ENCODE data around the gene HPS3.
"Not testable (repeated sequence)": the region's sequence is repeated elsewhere in the genome, so short reads cannot be mapped to it uniquely, and the experiment has no call there.

The HPS3 gene

DNA sequence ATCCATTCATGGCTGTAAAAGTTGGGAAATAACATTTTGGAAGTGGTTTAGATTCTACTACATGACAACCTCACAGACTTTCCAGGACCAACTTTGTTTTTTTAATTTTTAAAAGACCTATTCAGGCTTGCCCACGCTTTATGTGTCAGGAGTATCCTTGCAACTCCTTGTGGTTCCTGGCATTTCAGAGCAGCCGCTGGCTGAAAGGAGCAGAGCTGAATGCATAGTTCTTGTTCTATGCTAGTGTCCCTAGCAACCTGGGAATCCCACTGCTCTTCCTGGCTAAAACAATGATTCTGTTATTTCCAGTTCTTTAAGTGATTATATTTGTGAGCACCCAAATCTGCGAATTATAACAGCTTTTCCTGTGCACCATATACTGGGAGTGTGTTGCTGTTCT, 57.3 kb downstream of the HPS3 start:
- DNase-seq (ENCODE audit: low read depth in 2 of 2) = no peak

DNA sequence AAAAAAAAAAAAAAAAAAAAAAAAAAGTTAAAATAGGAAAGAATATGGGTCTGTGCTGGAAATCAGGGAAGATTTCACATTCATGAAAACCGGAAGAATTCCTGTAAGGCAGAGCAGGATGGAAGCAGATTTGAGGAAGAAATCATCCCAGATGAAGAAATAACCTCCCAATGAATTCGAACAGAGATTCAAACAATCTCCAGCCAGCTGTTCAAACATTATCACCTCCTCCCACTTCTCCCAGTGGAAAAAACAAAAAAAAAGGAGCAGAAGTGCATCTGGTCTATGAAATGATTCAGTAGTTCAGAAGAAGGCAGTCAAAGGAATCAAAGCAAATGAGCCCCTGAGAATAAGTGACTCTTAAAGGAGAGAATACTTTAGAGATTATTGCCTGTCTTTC, 59.1 kb downstream of the HPS3 start:
- no peak for DNase-seq (ENCODE audit: low read depth in 2 of 2)

DNA sequence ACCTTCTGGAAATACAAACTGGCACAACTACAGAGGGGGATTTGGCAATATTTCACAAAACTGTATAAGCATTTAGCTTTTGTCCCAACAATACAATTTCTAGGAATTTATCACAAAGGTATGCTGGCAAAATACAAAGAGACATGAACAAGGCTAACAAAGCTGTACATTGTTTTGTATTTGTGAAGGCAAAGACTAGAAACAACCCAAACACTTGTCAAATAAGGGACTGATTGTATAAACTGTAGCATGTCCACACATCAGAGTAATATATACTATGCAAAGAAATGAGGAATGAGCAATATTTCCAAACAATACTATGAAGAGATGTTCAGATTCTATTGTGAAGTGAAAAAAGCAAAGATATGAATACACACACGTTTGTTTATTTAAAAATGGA, 65.8 kb downstream of the HPS3 start:
- DNase-seq (ENCODE audit: low read depth in 2 of 2) = no peak

DNA sequence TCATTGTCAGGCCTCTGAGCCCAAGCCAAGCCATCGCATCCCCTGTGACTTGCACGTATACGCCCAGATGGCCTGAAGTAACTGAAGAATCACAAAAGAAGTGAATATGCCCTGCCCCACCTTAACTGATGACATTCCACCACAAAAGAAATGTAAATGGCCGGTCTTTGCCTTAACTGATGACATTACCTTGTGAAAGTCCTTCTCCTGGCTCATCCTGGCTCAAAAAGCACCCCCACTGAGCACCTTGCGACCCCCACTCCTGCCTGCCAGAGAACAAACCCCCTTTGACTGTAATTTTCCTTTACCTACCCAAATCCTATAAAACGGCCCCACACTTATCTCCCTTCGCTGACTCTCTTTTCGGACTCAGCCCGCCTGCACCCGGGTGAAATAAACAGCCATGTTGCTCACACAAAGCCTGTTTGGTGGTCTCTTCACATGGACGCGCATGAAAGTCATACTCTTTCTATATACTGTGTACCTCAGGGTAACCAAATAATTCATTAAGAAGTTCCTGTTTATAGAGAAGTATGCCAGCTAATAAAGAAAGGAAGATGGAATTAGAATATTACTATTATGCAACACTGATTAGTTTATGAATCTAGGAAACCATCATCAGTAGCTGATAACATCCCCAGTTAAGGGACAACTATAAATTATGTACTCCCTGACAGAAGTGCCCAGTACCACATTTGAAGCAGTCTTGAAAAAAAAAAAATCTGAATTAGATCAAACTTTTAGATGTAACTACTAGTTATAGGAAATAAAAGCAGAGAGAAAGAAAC, 67.6 kb downstream of the HPS3 start:
- DNase-seq (ENCODE audit: low read depth in 2 of 2) = not testable (repeated sequence)

DNA sequence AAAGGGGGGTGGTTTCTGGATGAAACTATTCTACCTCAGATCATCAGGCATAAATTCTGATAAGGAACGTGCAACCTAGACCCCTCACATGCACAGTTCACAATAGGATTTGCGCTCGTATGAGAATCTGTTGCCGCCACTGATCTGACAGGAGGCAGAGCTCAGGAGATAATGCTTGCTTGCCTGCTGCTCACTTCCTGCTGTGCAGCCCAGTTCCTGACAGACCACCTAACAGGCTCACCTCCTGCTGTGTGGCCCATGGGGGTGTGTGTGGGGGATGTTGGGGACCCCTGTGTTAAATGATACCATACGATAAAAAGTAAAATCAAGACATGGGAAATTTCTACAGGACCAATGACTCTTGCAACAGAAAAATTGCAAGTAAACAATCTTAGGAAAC, 68.2 kb downstream of the HPS3 start:
- no peak for DNase-seq (ENCODE audit: low read depth in 2 of 2)

DNA sequence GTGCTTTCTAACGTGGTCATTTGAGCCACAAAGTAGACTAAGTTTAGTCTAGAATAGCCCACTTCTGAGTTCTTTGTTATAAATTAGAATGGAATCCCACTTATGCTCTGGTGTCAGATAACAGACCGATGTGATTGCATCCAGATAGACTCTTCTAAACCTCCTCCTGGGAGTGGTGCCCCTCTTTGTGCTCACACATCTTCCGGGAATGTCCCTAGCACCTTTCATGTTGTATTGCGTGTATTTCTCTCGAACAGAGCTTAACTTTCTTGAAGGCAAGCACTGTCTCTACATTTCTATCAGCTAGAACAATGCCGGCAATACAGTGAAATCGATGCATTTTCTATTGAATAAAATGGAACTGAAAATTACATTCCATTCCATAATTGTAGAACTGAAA, 69.2 kb downstream of the HPS3 start:
- DNase-seq (ENCODE audit: low read depth in 2 of 2) = no peak

DNA sequence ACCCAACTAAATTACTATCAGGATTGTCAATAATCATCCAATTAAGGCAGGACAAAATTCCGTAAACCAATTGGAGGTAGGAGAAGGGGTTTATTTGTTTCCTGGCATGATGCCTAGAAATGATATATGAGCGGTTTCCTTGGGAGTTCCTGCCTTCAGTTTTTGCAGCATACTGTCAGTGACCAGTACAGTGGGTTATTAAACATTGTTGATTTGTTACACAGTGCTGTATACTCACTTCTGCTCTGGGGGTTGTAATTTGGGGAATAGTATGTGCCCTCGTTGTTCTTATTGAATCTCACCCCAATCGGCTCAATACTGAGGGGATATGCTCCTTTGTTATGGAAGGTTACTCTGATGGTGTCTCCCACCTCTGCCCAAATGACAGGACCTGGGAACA, 70.0 kb downstream of the HPS3 start:
- DNase-seq (ENCODE audit: low read depth in 2 of 2) = no peak

DNA sequence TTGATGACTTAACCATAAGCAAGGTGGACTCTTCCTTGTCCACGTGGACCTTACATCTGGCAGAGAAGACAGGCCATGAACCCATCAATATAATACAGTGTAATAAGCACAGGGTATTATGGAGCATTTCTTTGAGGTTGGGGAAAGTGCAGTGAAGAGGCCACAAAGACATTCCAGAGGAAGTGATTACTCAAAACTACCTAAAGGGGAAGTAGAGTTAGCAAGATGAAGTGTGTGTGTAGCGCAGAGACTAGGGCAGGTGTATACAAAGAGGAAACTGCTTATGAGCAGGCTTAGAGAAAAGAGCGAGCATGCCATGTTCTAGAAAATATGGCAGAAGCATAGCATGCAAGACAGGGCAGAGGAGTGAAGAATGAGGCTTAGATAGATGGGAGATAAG, 74.3 kb downstream of the HPS3 start:
- no peak for DNase-seq (ENCODE audit: low read depth in 2 of 2)

DNA sequence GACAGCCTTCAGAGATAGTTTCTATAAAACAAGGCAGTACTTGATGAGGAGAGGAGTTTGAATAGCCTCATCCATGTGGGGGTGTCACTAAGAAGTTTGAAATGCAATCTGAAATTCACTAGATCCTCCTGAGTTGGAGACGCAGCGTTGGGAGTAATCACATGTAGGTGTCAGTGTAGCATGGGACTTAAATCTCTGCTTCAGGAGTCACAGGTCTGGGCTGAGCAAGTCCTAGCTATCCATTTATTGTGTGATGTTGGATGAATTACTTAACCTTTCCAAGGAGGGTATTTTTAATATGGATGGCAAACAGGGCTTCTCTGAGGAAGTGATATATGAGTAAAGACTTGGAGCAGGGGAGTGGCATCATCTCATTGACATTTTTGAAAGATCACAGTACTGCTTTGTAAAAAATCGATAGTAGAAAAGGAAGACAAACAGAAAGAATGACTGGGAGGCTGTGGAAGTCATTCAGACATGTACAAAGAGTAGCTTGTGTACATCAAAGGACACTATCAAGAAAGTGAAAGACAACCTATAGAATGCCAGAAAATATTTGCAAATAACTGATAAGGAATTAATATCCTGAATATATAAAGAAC, 75.1 kb downstream of the HPS3 start:
- no peak for DNase-seq (ENCODE audit: low read depth in 2 of 2)

DNA sequence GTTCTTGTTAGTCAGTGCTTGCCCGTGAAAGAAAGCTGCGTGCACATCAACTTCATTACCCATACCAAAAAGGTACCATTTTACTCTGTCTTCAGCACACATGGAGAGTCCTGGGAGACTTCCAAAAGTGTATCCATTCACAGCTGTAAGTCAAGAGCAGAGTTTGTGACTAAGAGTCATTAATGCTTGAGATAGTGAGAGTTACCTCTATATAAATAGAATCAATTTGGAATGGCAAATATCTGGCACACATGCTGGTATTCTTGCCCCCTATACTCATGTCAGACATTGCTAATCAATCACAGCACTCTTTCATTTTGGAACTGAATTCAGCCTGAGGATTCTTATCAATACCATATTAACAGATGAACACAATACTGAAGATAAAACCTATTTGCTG, 78.0 kb downstream of the HPS3 start:
- DNase-seq (ENCODE audit: low read depth in 2 of 2) = no peak

DNA sequence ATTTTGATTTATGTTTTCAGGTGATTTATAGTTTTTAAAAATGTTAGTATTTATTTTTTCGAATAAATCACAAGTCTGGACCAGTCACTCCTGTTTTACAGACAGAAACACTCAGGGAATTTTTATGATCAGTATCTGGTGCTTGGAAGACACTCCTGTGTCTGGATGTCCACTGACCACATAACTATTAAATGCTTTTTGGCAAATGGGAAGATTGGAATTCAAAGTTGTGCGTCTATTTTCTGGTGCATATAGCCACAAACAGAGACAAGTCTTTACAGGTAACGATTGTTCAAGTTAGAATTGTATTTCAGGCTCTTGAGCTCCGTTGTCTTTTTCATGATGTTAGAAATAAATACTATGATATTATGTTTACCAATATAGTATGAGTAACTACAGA, 80.0 kb downstream of the HPS3 start:
- no peak for DNase-seq (ENCODE audit: low read depth in 2 of 2)

DNA sequence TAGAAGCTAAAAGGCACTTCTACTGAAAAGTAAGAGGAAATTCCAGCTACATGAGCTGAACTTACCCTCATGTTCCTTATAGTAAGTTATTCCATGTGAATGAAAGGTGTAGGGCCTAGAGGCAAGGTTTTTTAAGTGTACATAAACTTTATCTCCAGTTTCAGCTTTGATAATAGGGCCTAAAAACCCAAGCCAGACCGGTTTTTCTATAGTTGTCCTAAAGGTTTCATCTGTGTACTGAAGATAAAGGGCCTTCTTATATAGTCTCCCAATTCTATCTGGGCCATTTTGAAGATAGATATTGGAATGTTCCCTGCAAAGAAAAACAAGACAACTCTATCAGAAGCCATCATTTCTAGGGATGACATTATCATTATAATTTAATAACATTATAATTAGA, 82.9 kb downstream of the HPS3 start:
- no peak for DNase-seq (ENCODE audit: low read depth in 2 of 2)

DNA sequence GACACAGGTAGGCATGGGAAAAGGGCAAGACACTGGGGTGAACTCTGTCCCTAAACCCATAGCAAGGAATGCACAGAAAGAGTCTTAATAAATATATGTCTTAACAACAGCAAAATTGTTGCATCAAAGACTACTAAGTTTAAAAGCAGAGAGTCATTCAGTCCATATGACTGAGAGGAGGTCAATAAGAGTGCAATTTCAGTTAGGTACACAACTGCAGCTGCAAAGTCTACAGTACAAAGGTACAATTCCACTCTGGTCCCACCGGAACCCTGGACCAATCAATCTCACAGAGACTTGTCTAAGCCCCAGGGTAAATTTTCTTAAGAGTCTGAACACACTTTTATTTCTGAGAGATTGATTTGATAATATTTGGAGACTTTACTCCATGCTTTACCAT, 85.3 kb downstream of the HPS3 start:
- DNase-seq (ENCODE audit: low read depth in 2 of 2) = no peak

DNA sequence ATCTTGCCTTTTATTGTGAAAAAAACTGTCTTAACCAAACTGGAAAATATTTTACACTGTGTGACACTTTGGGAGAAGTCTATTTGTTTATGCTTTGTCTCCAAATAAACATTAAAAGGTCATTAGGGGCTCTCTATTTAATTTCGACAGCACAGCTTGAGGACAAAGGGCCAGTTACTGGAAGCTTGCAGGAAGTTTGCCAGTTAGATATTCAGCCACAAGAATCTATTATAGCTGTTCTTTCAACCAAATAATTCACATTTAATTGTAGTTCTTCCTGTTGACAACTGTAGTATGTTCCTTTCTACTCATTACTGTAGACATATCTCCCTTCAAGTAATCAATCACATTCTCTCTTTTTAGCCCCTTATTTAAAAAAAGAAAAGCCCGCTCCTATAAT, 86.1 kb downstream of the HPS3 start:
- no peak for DNase-seq (ENCODE audit: low read depth in 2 of 2)

DNA sequence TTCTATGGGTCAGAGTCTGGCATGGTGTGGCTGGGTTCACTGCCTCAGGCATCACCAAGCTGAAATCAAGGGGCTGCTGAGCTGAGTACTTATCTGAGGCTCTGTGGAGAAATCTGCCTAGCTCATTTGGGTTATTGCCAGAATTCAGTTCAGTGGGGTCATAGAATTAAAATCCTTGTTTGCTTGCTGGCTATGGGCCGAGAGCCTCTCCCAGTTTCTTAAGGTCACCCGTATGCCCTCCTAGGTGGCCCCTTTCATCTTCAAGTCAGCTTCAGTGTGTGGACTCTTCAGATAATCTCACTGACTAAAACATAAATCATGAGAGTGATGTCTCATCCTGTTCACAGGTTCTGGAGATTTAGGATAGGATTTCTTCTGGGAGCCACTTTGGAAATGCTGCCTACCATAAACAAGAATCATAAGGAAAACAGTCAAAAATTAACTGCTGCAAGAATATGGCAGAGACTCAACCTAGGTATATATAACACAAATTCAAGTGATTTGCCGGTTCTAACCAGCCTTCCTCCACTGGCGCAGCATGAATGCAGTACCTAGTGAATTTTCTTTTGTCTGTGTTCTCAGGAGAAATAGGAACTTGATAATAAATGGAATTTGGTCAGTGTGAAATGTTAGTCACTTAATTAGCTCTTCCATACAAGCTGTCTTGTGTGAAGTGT, 86.9 kb downstream of the HPS3 start:
- DNase-seq (ENCODE audit: low read depth in 2 of 2) = no peak

DNA sequence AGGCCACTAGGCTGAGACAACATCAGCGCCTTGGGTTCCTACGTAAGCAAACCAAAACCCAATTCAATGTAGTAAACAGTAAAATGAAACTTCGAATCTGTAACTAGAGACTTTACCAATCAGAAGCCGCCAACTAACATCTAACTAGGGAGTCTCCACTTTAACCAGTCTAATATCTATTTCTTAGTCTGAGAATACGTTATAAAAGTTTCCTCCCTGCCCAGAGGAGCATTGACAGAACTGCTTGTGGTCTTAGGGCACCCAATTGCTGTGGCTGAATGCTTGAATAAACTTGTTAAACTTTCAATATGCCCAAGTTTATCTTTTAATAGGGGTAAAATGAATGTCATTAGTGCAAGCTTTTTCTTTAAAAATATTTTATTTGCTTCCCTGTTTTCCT, 87.9 kb downstream of the HPS3 start:
- DNase-seq (ENCODE audit: low read depth in 2 of 2) = no peak

DNA sequence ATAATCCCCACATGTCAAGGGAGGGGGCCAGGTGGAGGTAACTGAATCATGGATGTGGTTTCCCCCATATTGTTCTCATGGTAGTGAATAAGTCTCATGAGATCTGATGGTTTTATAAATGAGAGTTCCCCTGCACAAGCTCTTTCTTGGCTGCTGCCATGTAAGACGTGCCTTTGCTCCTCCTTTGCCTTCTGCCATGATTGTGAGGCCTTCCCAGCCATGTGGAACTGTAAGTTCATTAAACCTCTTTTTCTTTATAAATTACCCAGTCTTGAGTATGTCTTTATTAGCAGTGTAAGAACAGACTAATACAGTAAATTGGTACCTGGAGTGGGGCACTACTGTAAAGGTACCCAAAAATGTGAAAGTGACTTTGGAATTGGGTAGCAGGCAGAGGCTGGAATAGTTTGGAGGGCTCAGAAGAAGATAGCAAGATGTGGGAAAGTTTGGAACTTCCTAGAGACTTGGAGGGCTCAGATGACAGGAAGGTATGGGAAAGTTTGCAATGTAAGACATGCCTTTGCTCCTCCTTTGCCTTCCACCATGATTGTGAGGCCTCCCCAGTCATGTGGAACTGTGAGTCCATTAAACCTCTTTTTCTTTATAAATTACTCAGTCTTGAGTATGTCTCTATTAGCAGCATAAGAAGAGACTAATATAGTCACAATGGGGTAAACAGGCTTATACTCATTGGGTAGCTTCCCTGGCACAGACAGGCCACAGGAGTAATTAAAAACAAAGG, 90.1 kb downstream of the HPS3 start:
- DNase-seq (ENCODE audit: low read depth in 2 of 2) = not testable (repeated sequence)

DNA sequence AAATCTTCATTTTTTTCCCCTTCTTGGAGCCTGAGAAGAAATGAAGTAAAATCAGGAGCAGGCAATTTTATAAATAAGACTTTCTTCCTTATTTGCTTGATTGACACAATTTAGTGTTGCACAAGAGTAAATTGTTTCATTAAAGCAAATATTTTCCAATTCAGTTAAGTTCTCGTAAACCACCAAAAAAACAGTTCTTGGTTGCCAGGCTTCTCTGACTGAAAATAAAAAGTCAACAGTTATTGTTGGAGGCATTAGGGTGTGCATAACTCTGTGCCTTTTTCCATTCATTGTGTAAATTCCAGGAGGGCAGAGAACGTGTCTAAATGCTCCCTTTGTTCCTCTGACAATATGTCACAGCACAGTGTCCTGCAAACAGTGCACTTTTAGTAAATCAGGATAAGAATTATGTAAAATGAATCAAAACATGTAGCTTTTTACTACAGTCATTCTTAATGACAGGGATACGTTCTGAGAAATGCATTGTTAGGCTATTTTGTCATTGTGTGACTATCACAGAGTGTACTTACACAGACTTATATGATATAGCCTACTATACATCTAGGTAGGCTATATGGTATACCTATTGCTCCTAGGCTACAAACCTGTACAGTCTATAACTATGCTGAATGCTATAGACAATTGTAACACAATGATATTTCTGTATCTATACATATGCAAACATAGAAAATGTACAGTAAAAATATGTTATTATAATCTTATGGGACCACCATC, 92.5 kb downstream of the HPS3 start, which contains the start of gene CP:
Gene CP (minus strand): TSS at position 47 of the 735 bp plus-strand sequence. CDS start 37 bp downstream, at position 10.
- no peak for DNase-seq (ENCODE audit: low read depth in 2 of 2)
